ENCODE data around the gene HIRIP3. TPM values are rescaled to one million over a fixed set of nuclear protein-coding genes. Genes with fewer than 3 reads are reported as not detected.

Gene HIRIP3
- total and polyA plus RNA-seq, 2 of the 13 experiments (the other 11 are each of a cell fraction or from before 2014, with no cell fraction given), result 12.6 to 17.2 TPM

- TF ChIP-seq ZNF558 (CRISPR knock-in tag; IDR thresholded peaks at IDR 0.05; ENCODE audit: borderline replicate concordance) (no peak), SNAPC5 (CRISPR knock-in tag; IDR thresholded peaks at IDR 0.05; ENCODE audit: borderline replicate concordance) (no peak), ZNF20 (CRISPR knock-in tag; IDR thresholded peaks at IDR 0.05) (no peak), ZMYM2 (CRISPR knock-in tag; IDR thresholded peaks at IDR 0.05) (no peak), ZNF629 (CRISPR knock-in tag; conservative IDR thresholded peaks at IDR 0.05) (no peak), ZNF224 (CRISPR knock-in tag; IDR thresholded peaks at IDR 0.05) (no peak), ZNF546 (CRISPR knock-in tag; conservative IDR thresholded peaks at IDR 0.05) (peak; percentile 52; the same call in 1 of the 2 replicates), KLF16 (CRISPR knock-in tag; IDR thresholded peaks at IDR 0.05) (peak in 1 of 2 experiments; percentile 66; a peak in 2 of 4 replicates), HNF1B (CRISPR knock-in tag; IDR thresholded peaks at IDR 0.05) (no peak), NFRKB (IDR thresholded peaks at IDR 0.05) (no peak), ZNF589 (CRISPR knock-in tag; conservative IDR thresholded peaks at IDR 0.05) (no peak), RFX5 (IDR thresholded peaks at IDR 0.05; ENCODE audit: low read depth, low read length) (no peak), E2F1 (CRISPR knock-in tag; IDR thresholded peaks at IDR 0.05) (no peak), STAT6 (CRISPR knock-in tag; IDR thresholded peaks at IDR 0.05; ENCODE audit: borderline replicate concordance) (no peak)
Measured at GRCh38 chr16:30028438-30029076, 33.1 kb upstream of the HIRIP3 start (continued).

Measured in HepG2 (cell line).